Gastroesophageal sphincter (tissue), 3 donors: Measurements from ENCODE around the gene CTCFL.

ENCODE experiments used
- CTCF ChIP-seq, 4 experiments: fragments of 200-600 bp in 2 of 4; fragments of 450-650 bp in 2 of 4; sonication (generic) in 1 of 4; IDR thresholded peaks; one replicate each; pipeline ENCODE4 v1.5.1; 2017 to 2019; ENCODE audit warnings: antibody characterized with exemption in 4 of 4, mild to moderate bottlenecking in 2 of 4, moderate library complexity in 2 of 4
- POLR2AphosphoS5 ChIP-seq: sonication (generic); formaldehyde crosslinking; IDR thresholded peaks from one replicate; pipeline ENCODE4 v1.6.1; 2017; ENCODE audit warnings: antibody characterized with exemption

GRCh38 chr20:57505979-57506378 is 19.0 kb downstream of the CTCFL start:
- TF ChIP-seq CTCF (IDR thresholded peaks at IDR 0.05), result no peak
- TF ChIP-seq POLR2AphosphoS5, result no peak
